ENCODE measurements around the gene SLCO2B1.

Gene SLCO2B1

DNA sequence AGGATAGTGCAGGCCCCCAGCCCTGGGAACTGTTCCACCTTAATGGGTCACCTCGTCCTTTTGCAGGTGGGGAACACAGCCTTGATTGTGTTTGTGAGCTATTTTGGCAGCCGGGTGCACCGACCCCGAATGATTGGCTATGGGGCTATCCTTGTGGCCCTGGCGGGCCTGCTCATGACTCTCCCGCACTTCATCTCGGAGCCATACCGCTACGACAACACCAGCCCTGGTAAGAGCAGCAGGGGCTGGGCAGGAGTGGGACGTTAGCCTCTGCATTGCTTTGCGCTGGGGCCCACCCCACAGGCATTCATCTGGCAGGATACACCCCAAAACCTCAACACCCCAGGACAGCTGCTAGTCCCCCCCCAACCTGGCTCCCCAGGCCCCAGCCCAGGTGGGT is 14.8 kb downstream of the SLCO2B1 start:
- Histone ChIP-seq H3K79me2 (ENCODE audit: control insufficient read depth, low read length) (no peaks in the 10 kb centered on the region), H3F3A (ENCODE audit: control insufficient read depth, insufficient read depth) (no peaks in the 10 kb centered on the region), H3K36me3 (ENCODE audit: control insufficient read depth, low read length) (no peaks in the 10 kb centered on the region), H3K4me3 (ENCODE audit: low read length) (no peak overlapping the region), H3K4me2 (ENCODE audit: low read length) (no peak overlapping the region), H3K27me3 (ENCODE audit: control insufficient read depth, low read length) (no peaks in the 10 kb centered on the region; the same call in 1 of the 2 replicates), H3K9me2 (replicated peaks; ENCODE audit: control insufficient read depth, low read length) (no peaks in the 10 kb centered on the region), H3K4me1 (ENCODE audit: control insufficient read depth, low read length) (no peaks in the 10 kb centered on the region), H3K27ac (ENCODE audit: low read depth, low read length) (no peak overlapping the region), H3K9me3 (ENCODE audit: control insufficient read depth, insufficient read depth, low read length) (no peaks in the 10 kb centered on the region), H4K20me1 (ENCODE audit: control insufficient read depth, insufficient read depth, low read depth, low read length) (no peaks in the 10 kb centered on the region)
- TF ChIP-seq, protein P1, sequence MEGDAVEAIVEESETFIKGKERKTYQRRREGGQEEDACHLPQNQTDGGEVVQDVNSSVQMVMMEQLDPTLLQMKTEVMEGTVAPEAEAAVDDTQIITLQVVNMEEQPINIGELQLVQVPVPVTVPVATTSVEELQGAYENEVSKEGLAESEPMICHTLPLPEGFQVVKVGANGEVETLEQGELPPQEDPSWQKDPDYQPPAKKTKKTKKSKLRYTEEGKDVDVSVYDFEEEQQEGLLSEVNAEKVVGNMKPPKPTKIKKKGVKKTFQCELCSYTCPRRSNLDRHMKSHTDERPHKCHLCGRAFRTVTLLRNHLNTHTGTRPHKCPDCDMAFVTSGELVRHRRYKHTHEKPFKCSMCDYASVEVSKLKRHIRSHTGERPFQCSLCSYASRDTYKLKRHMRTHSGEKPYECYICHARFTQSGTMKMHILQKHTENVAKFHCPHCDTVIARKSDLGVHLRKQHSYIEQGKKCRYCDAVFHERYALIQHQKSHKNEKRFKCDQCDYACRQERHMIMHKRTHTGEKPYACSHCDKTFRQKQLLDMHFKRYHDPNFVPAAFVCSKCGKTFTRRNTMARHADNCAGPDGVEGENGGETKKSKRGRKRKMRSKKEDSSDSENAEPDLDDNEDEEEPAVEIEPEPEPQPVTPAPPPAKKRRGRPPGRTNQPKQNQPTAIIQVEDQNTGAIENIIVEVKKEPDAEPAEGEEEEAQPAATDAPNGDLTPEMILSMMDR (IDR thresholded peaks at IDR 0.05; ENCODE audit: low read depth, low read length, poor library complexity, severe bottlenecking), result no peak
- TF ChIP-seq EZH2phosphoT487 (IDR thresholded peaks at IDR 0.05; ENCODE audit: borderline replicate concordance, low read length), result no peak

DNA sequence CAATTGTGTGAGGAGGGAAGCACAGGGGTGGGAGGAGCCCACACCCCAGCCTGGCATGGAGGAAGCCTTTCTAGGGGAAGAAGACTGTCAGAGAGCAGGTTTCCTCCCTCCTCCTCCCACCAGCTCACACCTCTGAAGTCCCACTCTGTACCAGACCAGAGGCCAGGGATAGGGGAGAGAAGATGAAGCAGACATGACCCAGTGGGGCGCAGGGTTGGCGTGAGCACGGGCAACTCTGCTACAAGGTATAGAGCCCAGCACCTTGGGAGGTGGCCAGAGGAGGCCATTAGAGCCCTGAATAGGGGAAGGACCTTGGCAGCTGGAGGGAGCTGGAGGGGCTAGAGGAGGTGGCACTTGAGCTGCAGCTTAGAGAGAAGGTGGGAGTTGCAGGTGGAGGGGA is 15.9 kb downstream of the SLCO2B1 start:
- no peak overlapping the region for H3K4me2 ChIP-seq (ENCODE audit: low read length)
- H3K9me3 ChIP-seq (ENCODE audit: control insufficient read depth, insufficient read depth, low read length), result no peaks in the 10 kb centered on the region
- H3K4me1 ChIP-seq (ENCODE audit: control insufficient read depth, low read length), result no peaks in the 10 kb centered on the region
- no peaks in the 10 kb centered on the region for H3K36me3 ChIP-seq (ENCODE audit: control insufficient read depth, low read length)
- no peaks in the 10 kb centered on the region for H3K27me3 ChIP-seq (ENCODE audit: control insufficient read depth, low read length)
- H3K27ac ChIP-seq (ENCODE audit: low read depth, low read length), result no peak overlapping the region
- TF ChIP-seq, protein P1 (IDR thresholded peaks at IDR 0.05; ENCODE audit: low read depth, low read length, poor library complexity, severe bottlenecking), result no peak
- TF ChIP-seq EZH2phosphoT487 (IDR thresholded peaks at IDR 0.05; ENCODE audit: borderline replicate concordance, low read length), result no peak
- no peak overlapping the region for H3K4me3 ChIP-seq (ENCODE audit: low read length)
- H4K20me1 ChIP-seq (ENCODE audit: control insufficient read depth, insufficient read depth, low read depth, low read length), result no peaks in the 10 kb centered on the region
- H3K79me2 ChIP-seq (ENCODE audit: control insufficient read depth, low read length), result no peaks in the 10 kb centered on the region
- H3F3A ChIP-seq (ENCODE audit: control insufficient read depth, insufficient read depth), result no peaks in the 10 kb centered on the region
- no peaks in the 10 kb centered on the region for H3K9me2 ChIP-seq (replicated peaks; ENCODE audit: control insufficient read depth, low read length)

DNA sequence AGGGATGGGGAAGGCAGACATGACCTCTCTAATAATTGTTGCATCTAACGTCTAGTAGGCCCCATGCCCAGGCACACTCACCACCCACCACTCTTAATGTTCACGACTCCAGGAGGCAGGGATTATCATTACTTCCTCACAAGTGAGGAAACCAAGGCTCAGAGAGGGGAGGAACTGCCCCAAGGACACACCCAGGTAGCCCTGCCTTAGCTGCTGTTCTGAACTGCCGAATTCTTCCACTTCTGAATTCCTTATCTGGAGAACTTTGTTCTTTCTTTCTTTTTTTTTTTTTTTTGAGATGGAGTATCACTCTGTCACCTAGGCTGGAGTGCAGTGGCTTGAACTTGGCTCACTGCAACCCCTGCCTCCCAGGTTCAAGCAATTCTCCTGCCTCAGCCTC is 16.7 kb downstream of the SLCO2B1 start:
- no peaks in the 10 kb centered on the region for H3K4me1 ChIP-seq (ENCODE audit: control insufficient read depth, low read length)
- H3K4me3 ChIP-seq (ENCODE audit: low read length), result no peak overlapping the region
- no peaks in the 10 kb centered on the region for H3K36me3 ChIP-seq (ENCODE audit: control insufficient read depth, low read length)
- no peaks in the 10 kb centered on the region for H3K9me3 ChIP-seq (ENCODE audit: control insufficient read depth, insufficient read depth, low read length)
- no peaks in the 10 kb centered on the region for H3K9me2 ChIP-seq (replicated peaks; ENCODE audit: control insufficient read depth, low read length)
- no peaks in the 10 kb centered on the region for H4K20me1 ChIP-seq (ENCODE audit: control insufficient read depth, insufficient read depth, low read depth, low read length)
- no peaks in the 10 kb centered on the region for H3K27me3 ChIP-seq (ENCODE audit: control insufficient read depth, low read length)
- no peaks in the 10 kb centered on the region for H3F3A ChIP-seq (ENCODE audit: control insufficient read depth, insufficient read depth)
- no peaks in the 10 kb centered on the region for H3K79me2 ChIP-seq (ENCODE audit: control insufficient read depth, low read length)
- H3K4me2 ChIP-seq (ENCODE audit: low read length), result no peak overlapping the region
- TF ChIP-seq, protein P1 (IDR thresholded peaks at IDR 0.05; ENCODE audit: low read depth, low read length, poor library complexity, severe bottlenecking), result no peak
- no peak for TF ChIP-seq EZH2phosphoT487 (IDR thresholded peaks at IDR 0.05; ENCODE audit: borderline replicate concordance, low read length)
- no peak overlapping the region for H3K27ac ChIP-seq (ENCODE audit: low read depth, low read length)

Data from DOHH2 (cell line).